Activated CD4-positive, alpha-beta T cell treated with anti-CD3 and anti-CD28 coated beads, Interleukin-2, amount 50 U/mL, for 4 hours (primary cell): ENCODE measurements around the gene HDHD3.
A peak's percentile ranks its signal among the peaks of the same experiment; 100 is the strongest.
"Not testable (repeated sequence)": the region's sequence is repeated elsewhere in the genome, so short reads cannot be mapped to it uniquely, and the experiment has no call there.

Experiments
- DNase-seq, 2 experiments: peaks; one replicate each; pipeline ENCODE4 v3.0.0-alpha.2; 2020

Gene HDHD3

DNA sequence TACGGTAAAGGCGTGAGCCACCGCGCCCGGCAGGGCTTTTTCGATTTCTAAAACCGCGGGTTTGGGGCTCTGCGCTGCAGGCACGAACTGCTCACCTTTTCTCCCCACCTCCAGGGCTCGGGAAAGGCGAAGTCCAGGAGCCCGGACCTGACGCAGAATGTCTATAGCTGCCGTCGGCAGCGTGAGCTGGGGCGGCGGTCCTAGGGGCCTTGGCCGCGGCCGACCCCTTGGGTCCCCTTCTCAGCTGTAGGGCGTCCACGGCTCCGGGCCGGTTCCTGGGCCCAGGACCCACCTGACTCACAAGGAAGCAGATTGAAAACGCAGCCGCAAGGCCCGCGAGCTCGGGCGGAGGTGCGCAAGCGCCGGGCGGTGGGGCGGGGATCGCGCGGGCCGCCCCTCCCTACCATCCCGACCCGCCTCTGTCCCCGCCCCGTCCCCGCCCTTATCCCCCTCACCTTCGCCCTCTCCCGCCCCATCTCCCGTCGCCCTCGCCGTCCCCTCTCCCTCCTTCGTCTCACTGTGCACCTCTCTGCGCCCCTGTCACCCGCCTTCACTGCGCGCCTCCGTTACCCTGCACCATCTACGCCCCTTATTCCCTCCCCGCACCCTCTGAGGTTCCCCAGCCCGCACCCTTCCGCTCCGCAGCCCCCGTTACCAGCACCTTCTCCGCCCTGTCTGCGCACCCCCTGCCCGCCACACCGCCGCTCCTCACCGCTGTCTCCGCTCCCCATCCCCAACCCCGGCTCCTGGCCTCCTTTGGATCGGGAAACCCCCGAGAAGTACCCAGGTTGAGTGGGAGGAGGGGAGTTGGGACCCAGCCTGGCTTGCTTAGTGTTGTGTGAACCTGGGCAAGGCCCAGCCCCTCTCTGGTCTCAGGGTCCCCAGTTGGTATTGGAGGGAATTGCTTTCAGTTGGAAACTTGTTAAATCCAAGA is at the start of gene HDHD3:
Gene HDHD3, minus strand, starts transcription at position 353 of the 934 bp plus-strand sequence. CDS start 2,632 bp downstream, outside the sequence.
- DNase-seq = peak; percentile 58 to 66

- no peak for DNase-seq
Measured at GRCh38 chr9:113425072-113425471, 48.3 kb upstream of the HDHD3 start.

DNA sequence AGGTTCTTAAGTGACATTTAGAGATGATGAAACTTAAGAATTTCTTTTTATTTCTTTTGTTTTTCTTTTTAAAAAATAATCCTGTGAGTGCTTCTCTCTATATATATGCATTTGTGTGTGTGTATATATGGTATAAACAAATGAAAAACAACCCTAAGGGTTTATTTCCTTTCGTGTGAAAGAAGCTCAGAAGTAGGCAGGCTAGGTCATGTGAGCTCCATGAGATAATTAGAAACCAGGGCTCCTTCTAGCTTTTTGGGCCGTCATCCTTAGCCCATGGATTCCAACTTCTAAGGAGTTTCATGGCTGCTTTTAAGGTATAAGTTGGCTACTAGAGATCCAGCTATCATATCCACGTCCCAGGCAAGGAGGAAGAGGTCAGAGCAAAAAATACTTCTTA is 44.9 kb upstream of the HDHD3 start:
- DNase-seq = no peak

DNA sequence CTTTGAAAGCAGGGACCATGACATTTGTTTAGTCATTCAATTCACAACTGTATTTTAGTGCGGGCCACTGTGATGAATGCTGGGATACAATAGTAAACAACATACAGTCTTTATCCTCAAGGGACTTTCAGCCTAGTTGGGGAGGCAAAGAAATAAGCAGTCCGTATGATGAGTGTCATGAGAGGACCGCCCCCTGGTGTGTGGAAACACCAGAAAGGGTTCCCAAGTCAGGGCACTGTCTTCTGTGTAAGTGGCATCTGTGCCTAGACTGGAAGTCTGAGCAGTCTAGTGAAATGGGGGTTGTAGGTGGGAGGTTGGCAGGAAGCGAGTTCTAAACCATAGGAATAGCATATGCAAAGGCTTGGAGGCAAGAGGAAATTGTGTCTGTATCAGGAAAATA is 40.6 kb upstream of the HDHD3 start:
- no peak for DNase-seq

- no peak for DNase-seq
Measured at GRCh38 chr9:113416149-113416721, 39.4 kb upstream of the HDHD3 start.

DNA sequence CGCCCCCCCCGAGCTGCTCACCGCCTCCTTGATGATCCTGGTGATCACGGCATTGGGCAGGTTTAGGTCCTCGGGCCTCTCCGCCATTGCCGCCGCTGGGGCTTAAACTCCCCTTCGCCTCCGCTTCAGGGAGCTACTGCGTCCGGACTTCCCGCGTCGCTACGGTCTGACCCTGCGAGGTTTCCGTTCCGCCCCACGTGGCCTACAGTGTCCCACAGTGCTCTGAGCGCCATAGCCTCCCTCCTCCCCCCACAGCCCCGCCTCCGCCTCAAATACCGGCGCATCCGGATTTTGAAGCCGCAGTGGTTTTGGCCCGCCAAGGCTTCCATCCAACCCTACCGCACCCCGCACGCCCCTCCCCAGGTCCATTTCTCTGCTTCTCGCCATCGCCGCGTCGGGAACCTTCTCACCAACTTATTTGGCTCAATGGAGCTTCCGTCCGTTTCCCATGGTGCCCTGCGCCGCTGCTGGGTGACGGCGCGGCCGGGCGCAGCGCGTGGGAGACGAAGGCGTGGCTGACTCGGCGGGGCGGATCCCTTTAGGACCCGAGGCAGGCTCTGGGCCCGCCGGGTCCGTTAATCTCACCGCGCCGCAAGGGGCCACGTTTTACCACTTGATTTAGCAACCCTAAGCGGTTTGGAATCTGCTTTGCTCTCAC is 33.5 kb upstream of the HDHD3 start, which contains the start of the genes C9orf43 and POLE3:
Gene C9orf43, plus strand, starts transcription at position 541 of the 658 bp plus-strand sequence. CDS start 2,747 bp downstream, outside the sequence.
Gene POLE3, minus strand, starts transcription at position 469 of the 658 bp plus-strand sequence. Its CDS starts 382 bp downstream, at position 87.
- peak; percentile 93 to 94 for DNase-seq

- no peak for DNase-seq
Measured at GRCh38 chr9:113409883-113410206, 33.1 kb upstream of the HDHD3 start.

DNA sequence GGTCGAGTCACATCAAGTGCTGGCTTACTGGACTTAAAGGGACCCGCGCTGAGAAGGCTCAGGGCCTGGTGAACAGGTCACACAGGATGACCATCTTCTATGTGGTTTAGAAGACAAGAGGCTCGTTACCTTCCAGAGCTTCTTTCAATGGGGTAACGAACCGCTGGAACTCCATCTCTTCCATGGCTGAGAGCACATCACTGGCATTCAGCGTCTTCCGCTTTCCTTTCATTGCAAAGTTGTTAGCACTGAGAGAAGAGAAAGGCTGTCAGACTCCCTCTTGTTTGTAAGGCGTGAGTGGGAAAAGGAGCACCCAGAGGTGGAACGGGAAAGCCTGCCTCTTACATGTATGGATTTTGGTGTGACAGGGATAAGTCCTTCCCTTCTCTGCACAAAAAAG is 32.7 kb upstream of the HDHD3 start:
- no peak for DNase-seq

- peak; percentile 44 to 53 for DNase-seq
Measured at GRCh38 chr9:113406873-113407511, 30.2 kb upstream of the HDHD3 start.

GRCh38 chr9:113406353-113406752 is 29.6 kb upstream of the HDHD3 start:
- DNase-seq = not testable (repeated sequence)

- DNase-seq = no peak
Measured at GRCh38 chr9:113403646-113404045, 26.9 kb upstream of the HDHD3 start.

GRCh38 chr9:113401027-113401792 is 24.4 kb upstream of the HDHD3 start, which contains the start of gene ALAD:
ALAD (minus strand) TSS chr9:113401284; CDS start chr9:113393559, 7,725 bp downstream.
- peak; percentile 99 for DNase-seq

- no peak for DNase-seq
Measured at GRCh38 chr9:113399646-113400200, 22.9 kb upstream of the HDHD3 start.

DNA sequence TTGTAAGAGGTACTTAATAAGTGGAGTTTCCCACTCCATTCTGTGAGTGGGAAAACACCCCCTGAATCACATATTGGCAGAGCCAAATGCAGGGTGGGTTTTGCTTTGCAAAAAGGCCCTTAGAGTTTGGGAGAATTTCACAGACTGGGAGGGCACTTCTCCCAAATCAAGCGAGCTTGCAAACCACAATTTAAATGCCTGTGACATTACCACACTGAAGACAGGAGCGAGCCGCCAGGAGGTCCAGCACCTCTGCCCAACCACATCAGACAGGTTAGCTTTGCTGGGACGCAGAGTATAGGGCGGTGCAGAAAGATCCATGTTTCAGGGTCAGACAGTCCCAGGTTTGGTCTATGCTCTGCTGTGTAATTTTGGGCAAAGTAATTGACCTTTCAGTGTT is 22.0 kb upstream of the HDHD3 start:
- DNase-seq = no peak

GRCh38 chr9:113397203-113397631 is 20.4 kb upstream of the HDHD3 start:
- DNase-seq = no peak

GRCh38 chr9:113395000-113395861 is 18.4 kb upstream of the HDHD3 start:
- no peak for DNase-seq

GRCh38 chr9:113393281-113393680 is 16.5 kb upstream of the HDHD3 start:
- DNase-seq = no peak

DNA sequence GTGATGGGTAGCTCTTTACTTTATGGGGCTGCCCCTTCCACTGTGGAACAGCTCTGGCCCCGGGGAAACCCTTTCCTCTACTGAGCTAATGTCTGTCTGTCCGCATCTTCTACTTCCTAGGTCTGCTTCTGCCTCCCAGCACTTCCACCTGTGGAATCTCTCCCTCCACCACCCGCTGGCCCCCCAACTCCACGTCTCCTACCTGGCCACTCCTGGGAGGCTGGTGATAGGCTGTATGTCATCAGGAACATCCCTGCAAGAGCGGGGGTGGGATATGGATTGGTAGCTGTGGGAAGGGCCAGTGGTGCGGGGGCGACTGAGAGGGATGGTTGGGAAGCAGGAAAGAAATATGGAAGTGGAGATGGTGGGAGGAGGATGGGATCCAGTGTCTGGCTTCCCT is 15.1 kb upstream of the HDHD3 start:
- DNase-seq = no peak

DNA sequence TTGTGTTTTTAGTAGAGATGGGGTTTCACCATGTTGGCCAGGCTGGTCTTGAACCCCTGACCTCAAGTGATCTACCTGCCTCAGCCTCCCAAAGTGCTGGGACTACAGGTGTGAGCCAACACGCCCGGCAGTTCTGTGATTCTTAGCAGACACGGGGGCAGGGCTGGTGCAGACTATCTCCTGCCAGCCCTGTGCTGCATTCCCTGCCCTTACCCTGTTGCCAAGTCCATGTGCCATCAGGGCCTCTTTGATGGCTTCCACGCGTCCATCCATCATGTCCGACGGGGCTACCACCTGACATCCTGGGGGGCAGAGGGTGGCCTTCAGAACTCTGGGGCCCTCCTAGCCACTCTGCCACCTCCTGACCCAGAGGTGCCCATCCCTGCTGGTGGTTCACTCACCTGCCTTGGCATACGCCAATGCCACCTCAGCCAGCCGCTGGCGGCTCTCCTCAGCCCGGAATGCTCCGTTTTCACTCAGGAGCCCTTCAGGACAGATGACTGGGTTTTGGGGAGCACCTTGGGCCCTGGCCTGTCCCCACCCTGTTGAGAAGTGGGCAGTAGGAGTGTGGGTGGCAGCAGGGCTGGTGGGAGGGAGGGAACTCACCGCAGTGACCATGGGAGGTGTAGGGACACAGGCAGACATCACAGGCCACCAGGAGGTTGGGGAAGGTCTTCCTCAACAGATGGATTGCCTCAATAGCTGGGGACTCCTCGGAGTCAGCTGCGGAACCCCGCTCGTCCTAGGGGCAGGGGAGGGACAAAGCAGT is 13.6 kb upstream of the HDHD3 start:
- DNase-seq = no peak

DNA sequence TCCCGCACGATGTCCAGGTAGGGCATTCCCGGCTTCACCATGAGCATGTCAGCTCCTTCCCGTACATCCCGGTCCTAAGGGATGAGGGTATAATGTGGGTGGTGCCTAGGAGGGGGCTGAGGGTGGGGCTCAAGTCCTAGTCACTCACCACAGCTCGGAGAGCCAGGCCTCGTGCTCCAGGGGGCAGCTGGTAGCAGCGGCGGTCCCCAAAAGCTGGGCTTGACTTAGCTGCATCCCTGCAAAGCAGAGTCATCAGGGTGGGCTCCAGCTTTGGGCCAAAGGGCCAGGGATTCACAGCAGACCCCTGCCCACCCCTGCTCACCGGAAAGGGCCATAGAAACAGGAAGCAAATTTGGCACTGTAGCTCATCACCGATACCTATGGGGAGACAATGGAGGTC is 12.7 kb upstream of the HDHD3 start:
- no peak for DNase-seq
